ENCODE data around the gene SLCO2B1.

DNA sequence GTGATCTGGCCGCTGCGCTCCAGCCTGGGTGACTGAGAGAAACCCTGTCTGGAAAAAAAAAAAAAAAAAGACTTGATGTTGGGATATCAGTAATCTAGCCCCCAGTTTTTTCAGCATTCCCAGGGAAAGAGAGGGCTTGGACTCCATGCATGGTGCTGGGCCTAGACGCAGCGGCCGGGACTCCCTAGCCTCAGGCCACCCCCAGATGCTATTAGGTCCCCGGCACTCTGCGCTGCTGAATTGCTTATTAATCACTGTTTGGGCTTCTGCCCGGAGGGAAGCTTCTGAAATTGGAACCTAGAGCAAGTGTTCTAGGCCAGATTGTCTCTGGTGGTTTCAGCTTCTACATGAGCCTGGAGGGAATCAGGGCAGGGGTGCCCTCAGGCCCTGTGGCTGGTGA, 39.0 kb downstream of the SLCO2B1 start:
- TF ChIP-seq EZH2 (IDR thresholded peaks at IDR 0.05; ENCODE audit: borderline replicate concordance, low read depth, low read length, severe bottlenecking) = no peak
- TF ChIP-seq, protein P1, sequence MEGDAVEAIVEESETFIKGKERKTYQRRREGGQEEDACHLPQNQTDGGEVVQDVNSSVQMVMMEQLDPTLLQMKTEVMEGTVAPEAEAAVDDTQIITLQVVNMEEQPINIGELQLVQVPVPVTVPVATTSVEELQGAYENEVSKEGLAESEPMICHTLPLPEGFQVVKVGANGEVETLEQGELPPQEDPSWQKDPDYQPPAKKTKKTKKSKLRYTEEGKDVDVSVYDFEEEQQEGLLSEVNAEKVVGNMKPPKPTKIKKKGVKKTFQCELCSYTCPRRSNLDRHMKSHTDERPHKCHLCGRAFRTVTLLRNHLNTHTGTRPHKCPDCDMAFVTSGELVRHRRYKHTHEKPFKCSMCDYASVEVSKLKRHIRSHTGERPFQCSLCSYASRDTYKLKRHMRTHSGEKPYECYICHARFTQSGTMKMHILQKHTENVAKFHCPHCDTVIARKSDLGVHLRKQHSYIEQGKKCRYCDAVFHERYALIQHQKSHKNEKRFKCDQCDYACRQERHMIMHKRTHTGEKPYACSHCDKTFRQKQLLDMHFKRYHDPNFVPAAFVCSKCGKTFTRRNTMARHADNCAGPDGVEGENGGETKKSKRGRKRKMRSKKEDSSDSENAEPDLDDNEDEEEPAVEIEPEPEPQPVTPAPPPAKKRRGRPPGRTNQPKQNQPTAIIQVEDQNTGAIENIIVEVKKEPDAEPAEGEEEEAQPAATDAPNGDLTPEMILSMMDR (IDR thresholded peaks at IDR 0.05; ENCODE audit: borderline replicate concordance, extremely low read depth, low read length, poor library complexity, severe bottlenecking) = no peak
